Prostate gland (tissue), 2 donors: ENCODE results near the gene EPHA6. TPM values are rescaled to one million over a fixed set of nuclear protein-coding genes. Genes with fewer than 3 reads are reported as not detected.
A peak's percentile ranks its signal among the peaks of the same experiment; 100 is the strongest.

ENCODE experiments used
- DNase-seq: peaks from one replicate; pipeline ENCODE4 v3.0.0-alpha.2; 2019; ENCODE audit warnings: low spot score
- H3K27ac ChIP-seq, 2 donors: fragments of 200-600 bp; sonication (generic); 2 replicates each; pipeline ENCODE4 v1.5.1; 2017 to 2019
- H3K27me3 ChIP-seq: fragments of 200-600 bp; sonication (generic); replicated peaks from 2 replicates; pipeline ENCODE4 v1.5.1; 2019; ENCODE audit not compliant: insufficient read depth
- H3K36me3 ChIP-seq, 2 donors: fragments of 200-600 bp; sonication (generic); 1 replicate in 1 of 2; 2 replicates in 1 of 2; pipeline versions ENCODE4 v1.5.1 to v1.8.1; 2017 to 2019
- H3K4me1 ChIP-seq: fragments of 200-600 bp; sonication (generic); replicated peaks from 2 replicates; pipeline ENCODE4 v1.5.1; 2019
- H3K4me3 ChIP-seq, 2 donors: fragments of 200-600 bp; sonication (generic); 2 replicates each; pipeline ENCODE4 v1.5.1; 2017 to 2019
- H3K9me3 ChIP-seq: fragments of 200-600 bp; sonication (generic); 2 replicates; pipeline ENCODE4 v1.5.1; 2017
- CTCF ChIP-seq, 4 experiments: fragments of 200-600 bp in 2 of 4; fragments of 450-650 bp in 2 of 4; sonication (generic) in 2 of 4; IDR thresholded peaks; 1 replicate in 3 of 4; 2 replicates in 1 of 4; pipeline ENCODE4 v1.5.1; 2016 to 2019; ENCODE audit warnings: antibody characterized with exemption in 4 of 4, mild to moderate bottlenecking in 2 of 4, moderate library complexity in 2 of 4
- POLR2A ChIP-seq: fragments of 450-650 bp; IDR thresholded peaks from one replicate; pipeline ENCODE4 v1.6.1; 2016; ENCODE audit warnings: antibody characterized with exemption, mild to moderate bottlenecking
- POLR2AphosphoS5 ChIP-seq: sonication (generic); formaldehyde crosslinking; IDR thresholded peaks from one replicate; pipeline ENCODE4 v1.6.1; 2017; ENCODE audit warnings: antibody characterized with exemption
- WGBS: methylation state at CpG from one replicate; pipeline ENCODE4 v1.1.5; 2018; 5-methylcytosine and 5-hydroxymethylcytosine counted together
- intact Hi-C: fragments of 100-400 bp; cut with DNase I; formaldehyde crosslinking; loops from one replicate; pipeline ENCODE4 v1.14.2; 2022
- total RNA-seq, 2 donors: library from RNA; depleted of rRNA; stranded (reverse); fragments of >200 nt; gene quantifications; one replicate each; pipeline ENCODE4 v1.1.0, GENCODE V29; 2016

EPHA6 gene
- total RNA-seq, result 1 to 10 TPM; 1.1 to 3.7 TPM

DNA sequence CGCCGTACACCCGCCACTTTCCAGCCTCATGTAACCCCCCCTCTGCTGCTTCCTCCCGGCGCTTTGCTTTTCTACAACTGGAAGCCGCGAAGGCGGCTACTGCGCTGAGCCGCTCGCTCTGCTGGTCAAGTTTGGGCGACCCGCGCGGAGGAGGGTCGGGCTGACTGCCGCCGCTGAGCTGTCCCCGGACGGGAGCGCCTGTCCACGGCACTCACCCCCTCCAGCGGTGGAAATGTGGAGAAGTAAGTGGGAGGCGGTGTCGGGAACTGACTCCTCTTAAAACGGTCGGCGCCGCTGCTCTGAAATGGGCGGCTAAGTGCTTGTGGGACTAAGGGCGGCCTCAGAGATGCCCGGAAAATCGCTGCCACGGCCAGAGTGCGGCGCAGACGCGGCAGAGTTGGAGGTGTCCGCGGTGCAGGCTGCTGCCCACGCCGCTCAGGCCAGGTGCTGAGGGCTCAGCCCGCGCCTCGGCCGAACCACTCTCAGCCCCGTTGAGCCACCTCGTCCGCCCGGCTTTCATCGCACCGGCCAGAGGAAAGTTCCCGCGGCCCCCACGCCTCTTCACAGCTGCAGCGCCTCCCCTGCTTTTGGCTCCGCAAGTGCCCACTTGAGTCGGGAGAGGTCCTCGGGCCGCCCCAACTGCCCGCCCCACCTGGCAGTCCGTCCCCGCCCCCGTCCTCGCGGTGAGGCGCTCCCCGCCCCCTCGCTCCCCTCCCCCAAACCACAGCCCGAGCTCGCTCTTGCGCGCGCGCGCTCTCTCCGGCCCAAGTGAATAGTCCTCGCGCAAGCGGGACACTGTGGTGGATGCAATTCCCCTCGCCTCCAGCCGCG is at the start of gene EPHA6:
EPHA6 (plus strand) TSS at position 775 of the 831 bp plus-strand sequence.
- intact Hi-C loops, result no loop called here
- TF ChIP-seq POLR2A (no peak), POLR2AphosphoS5 (no peak), CTCF (IDR thresholded peaks at IDR 0.05) (no peak)
- Histone ChIP-seq H3K36me3 (no peaks in the 10 kb centered on the region), H3K9me3 (no peaks in the 10 kb centered on the region), H3K4me3 (peak within 1 kb of the TSS; percentile 42 to 50), H3K27me3 (no peaks in the 10 kb centered on the region), H3K27ac (peak within 1 kb of the TSS; percentile 41 to 57), H3K4me1 (no peaks in the 10 kb centered on the region)
- DNase-seq, result peak; percentile 46
- 0% methylated on average over 61 of the region's 83 CpGs for WGBS

- Histone ChIP-seq H3K27me3 (no peaks in the 10 kb centered on the region), H3K4me1 (no peaks in the 10 kb centered on the region), H3K4me3 (no peak overlapping the region), H3K9me3 (no peaks in the 10 kb centered on the region), H3K27ac (no peak overlapping the region), H3K36me3 (no peaks in the 10 kb centered on the region)
- intact Hi-C loops, result no loop called here
- WGBS, result 89% methylated on average over 43 of the region's 43 CpGs
- TF ChIP-seq POLR2A (no peak), CTCF (IDR thresholded peaks at IDR 0.05) (no peak), POLR2AphosphoS5 (no peak)
- no peak for DNase-seq
These were observed 37.6 kb upstream of the EPHA6 start for GRCh38 chr3:96776818-96777217.

DNA sequence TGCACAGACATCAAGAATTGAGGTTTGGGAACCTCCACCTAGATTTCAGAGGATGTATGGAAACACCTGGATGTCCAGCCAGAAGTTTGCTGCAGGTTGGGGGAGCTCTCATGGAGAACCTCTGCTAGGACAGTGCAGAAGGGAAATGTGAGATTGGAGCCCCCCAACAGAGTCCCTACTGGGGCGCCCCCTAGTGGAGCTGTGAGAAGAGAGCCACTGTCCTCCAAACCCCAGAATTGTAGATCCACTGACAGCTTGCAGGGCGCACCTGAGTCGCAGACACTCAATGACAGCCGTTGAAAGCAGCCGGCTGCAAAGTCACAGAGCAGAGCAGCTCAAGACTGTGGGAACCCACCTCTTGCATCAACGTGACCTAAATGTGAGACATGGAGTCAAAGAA is 34.6 kb upstream of the EPHA6 start:
- H3K27ac ChIP-seq, result no peak overlapping the region
- 84% methylated on average over 6 of the region's 6 CpGs for WGBS
- no peaks in the 10 kb centered on the region for H3K9me3 ChIP-seq
- no peak overlapping the region for H3K4me3 ChIP-seq
- no peak for DNase-seq
- H3K27me3 ChIP-seq, result no peaks in the 10 kb centered on the region
- no peak for TF ChIP-seq POLR2A
- no peak for TF ChIP-seq POLR2AphosphoS5
- no peak for TF ChIP-seq CTCF (IDR thresholded peaks at IDR 0.05)
- H3K36me3 ChIP-seq, result no peaks in the 10 kb centered on the region
- intact Hi-C loops, result no loop called here
- no peaks in the 10 kb centered on the region for H3K4me1 ChIP-seq

GRCh38 chr3:96796101-96796500 is 18.3 kb upstream of the EPHA6 start:
- Histone ChIP-seq H3K4me3 (no peak overlapping the region), H3K27me3 (no peaks in the 10 kb centered on the region), H3K27ac (no peak overlapping the region), H3K4me1 (no peaks in the 10 kb centered on the region), H3K36me3 (no peaks in the 10 kb centered on the region), H3K9me3 (no peaks in the 10 kb centered on the region)
- 97% methylated on average over 5 of the region's 5 CpGs for WGBS
- intact Hi-C loops, result no loop called here
- TF ChIP-seq POLR2A, result no peak
- TF ChIP-seq POLR2AphosphoS5, result no peak
- no peak for TF ChIP-seq CTCF (IDR thresholded peaks at IDR 0.05)
- no peak for DNase-seq

DNA sequence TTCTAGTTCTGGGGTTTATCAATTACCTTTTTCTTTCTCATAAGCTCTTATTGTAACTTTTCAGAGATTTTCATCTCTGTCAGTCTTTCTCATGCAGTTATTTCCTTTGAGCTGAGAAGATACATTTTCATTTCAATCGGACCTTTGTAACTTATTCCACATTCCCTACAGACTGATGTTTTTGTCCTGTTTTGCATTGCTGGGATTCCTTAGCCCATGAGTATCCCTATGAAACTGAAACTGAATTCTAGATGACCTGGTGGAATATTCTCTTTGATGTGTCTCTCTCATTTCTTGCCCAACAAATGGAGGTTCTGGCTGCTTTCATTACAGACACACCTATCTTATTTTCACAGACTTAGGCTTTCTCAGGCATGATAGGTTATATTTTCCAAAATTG is 10.5 kb upstream of the EPHA6 start:
- Histone ChIP-seq H3K4me3 (no peak overlapping the region), H3K27ac (no peak overlapping the region), H3K4me1 (no peaks in the 10 kb centered on the region), H3K9me3 (no peaks in the 10 kb centered on the region), H3K36me3 (no peaks in the 10 kb centered on the region), H3K27me3 (no peaks in the 10 kb centered on the region)
- no peak for TF ChIP-seq CTCF (IDR thresholded peaks at IDR 0.05)
- TF ChIP-seq POLR2AphosphoS5, result no peak
- no peak for TF ChIP-seq POLR2A
- intact Hi-C loops, result no loop called here
- WGBS, result 78% methylated on average over 1 of the region's 1 CpG
- DNase-seq, result no peak
